Placental pericyte (primary cell): ENCODE data around the gene FAM25A. TPM values are rescaled to one million over a fixed set of nuclear protein-coding genes. Genes with fewer than 3 reads are reported as not detected.

Experiments
- small RNA-seq: library from RNA; depleted of rRNA; stranded (forward); fragments of <200 nt; gene quantifications from one replicate; pipeline ENCODE3, GENCODE V24; 2012; ENCODE audit warnings: low replicate concordance
- total RNA-seq: library from RNA; depleted of rRNA; stranded (reverse); fragments of >200 nt; gene quantifications from 2 replicates; pipeline ENCODE4 v1.2.3, GENCODE V29; 2012

Gene FAM25A
- not detected in 2 replicates for total RNA-seq

GRCh38 chr10:87020056-87020455, at the start of gene FAM25A:
Gene FAM25A (plus strand): TSS chr10:87020294. CDS start chr10:87020325, 31 bp downstream.

Small RNA genes within 50 kb of the gene (small RNA-seq; reads per million reads assigned to genes)
- gene AL136982.5 (not detected), gene BMS1P3 (not detected), gene FAM25A (not detected), gene RNU6-529P (not detected)

Other genes with a start within 250 kb of the FAM25A start
- gene MMRN2, start 62.7 kb upstream of the FAM25A start, total RNA-seq: 0.88 and 2.0 TPM in 2 replicates
- 3.3 and 3.9 TPM in 2 replicates for gene SNCG, start 61.7 kb upstream of the FAM25A start, total RNA-seq
- gene ADIRF, start 51.8 kb upstream of the FAM25A start, total RNA-seq: 1.0 TPM in 1 of 2 replicates, not detected in the other
- gene GLUD1, start 74.5 kb downstream of the FAM25A start, total RNA-seq: 189 and 290 TPM in 2 replicates
- gene SHLD2, start 74.9 kb downstream of the FAM25A start, total RNA-seq: 22.5 and 50.1 TPM in 2 replicates
- gene NUTM2A, start 205.2 kb downstream of the FAM25A start, total RNA-seq: 0.66 and 0.86 TPM in 2 replicates